Retinal pigment epithelial cell (primary cell): ENCODE results near the gene CHAC2.
"Not testable (repeated sequence)": the region's sequence is repeated elsewhere in the genome, so short reads cannot be mapped to it uniquely, and the experiment has no call there.

ENCODE experiments used
- DNase-seq: peaks from one replicate; pipeline ENCODE4 v3.0.0-alpha.2; 2010; ENCODE audit warnings: low read depth
- H3K4me3 ChIP-seq: 2 replicates; pipeline ENCODE4 v1.5.1; 2011; ENCODE audit warnings: mild to moderate bottlenecking, low read length, control low read depth, moderate library complexity
- CTCF ChIP-seq: conservative IDR thresholded peaks from 2 replicates; pipeline ENCODE4 v1.5.1; 2011; ENCODE audit warnings: low read depth, low read length, control low read depth, inconsistent platforms

Gene CHAC2

GRCh38 chr2:53818854-53819435 is 51.3 kb downstream of the CHAC2 start:
- TF ChIP-seq CTCF = no peak
- H3K4me3 ChIP-seq = no peak overlapping the region
- no peak for DNase-seq

GRCh38 chr2:53819634-53820033 is 52.0 kb downstream of the CHAC2 start:
- no peak overlapping the region for H3K4me3 ChIP-seq
- no peak for DNase-seq
- no peak for TF ChIP-seq CTCF

- no peak for DNase-seq
- no peak for TF ChIP-seq CTCF
- H3K4me3 ChIP-seq = no peak overlapping the region
Measured at GRCh38 chr2:53820048-53820447, 52.4 kb downstream of the CHAC2 start.

- no peak for TF ChIP-seq CTCF
- no peak overlapping the region for H3K4me3 ChIP-seq
- no peak for DNase-seq
Measured at GRCh38 chr2:53820711-53821110, 53.1 kb downstream of the CHAC2 start.

- H3K4me3 ChIP-seq = no peak overlapping the region
- DNase-seq = no peak
- no peak for TF ChIP-seq CTCF
Measured at GRCh38 chr2:53821810-53822209, 54.2 kb downstream of the CHAC2 start.

- not testable (repeated sequence) for DNase-seq, H3K4me3 ChIP-seq
- TF ChIP-seq CTCF = peak; percentile 17
Measured at GRCh38 chr2:53823639-53824038, 56.0 kb downstream of the CHAC2 start.
